ENCODE results near the gene RASSF9.
A peak's percentile ranks its signal among the peaks of the same experiment; 100 is the strongest.

Gene RASSF9

DNA sequence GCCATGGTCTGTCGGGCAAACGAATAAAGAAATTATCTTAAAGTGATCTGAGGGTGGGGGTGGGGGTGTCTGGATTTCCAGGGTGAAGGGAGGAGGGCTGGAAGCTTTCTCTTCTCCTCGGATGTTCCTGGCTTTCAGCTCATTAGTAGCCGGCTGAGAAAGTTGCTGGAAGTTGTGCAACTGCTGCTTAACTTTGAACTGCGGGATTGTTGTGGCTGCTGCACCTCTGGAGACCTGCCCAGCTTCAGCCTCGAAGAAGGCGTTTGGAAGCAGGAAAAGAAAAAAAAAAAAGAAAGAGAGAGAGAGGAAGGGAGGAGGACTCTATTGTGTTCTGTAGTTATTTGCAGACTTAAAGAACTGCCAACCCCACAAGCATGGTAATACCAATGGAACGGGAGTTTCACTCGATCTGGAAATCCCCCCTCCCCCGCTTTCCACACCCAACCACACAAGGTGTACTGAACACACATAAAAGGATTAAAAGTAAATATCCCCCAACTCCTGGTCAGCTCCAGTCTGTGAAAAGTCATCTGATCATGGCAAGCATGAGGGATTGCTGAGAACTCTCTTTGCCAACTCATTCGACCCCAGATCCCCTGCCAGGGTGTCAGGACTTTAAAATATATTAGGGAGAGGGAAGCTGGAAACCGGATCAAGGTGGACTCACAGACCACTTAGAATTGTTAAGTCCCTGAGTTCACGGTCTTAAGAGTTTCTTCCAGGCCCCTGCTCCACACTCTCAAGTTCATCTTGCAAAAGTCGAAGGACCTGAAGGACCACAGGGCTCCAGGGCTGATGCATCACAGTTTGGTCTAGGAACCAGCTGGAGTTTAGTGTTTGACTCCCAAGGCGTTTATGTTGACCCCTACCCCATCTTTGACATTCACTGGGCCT is at the start of gene RASSF9:
TSS of gene RASSF9 (minus strand) at position 213 of the 894 bp plus-strand sequence. CDS start at position 5, 208 bp downstream.
- H3K27ac Mint-ChIP-seq: no peak within 1 kb of the TSS
- ATAC-seq: no peak

GRCh38 chr12:85883763-85884162 is 47.6 kb upstream of the RASSF9 start:
- DNase-seq (ENCODE audit: low spot score in 2 of 2) (no peak), ATAC-seq (no peak)
- Mint-ChIP-seq H3K9me3 (peaks cover 7% of the 10 kb centered on the region), H3K36me3 (no peaks in the 10 kb centered on the region), H3K4me1 (no peaks in the 10 kb centered on the region), H3K27ac (no peak overlapping the region), H3K4me3 (no peak overlapping the region)

More for the DNA sequence above, at the start of gene RASSF9:
- Mint-ChIP-seq H3K4me1 (no peaks in the 10 kb centered on the region), H3K9me3 (no peaks in the 10 kb centered on the region), H3K36me3 (no peaks in the 10 kb centered on the region), H3K4me3 (no peak within 1 kb of the TSS)
- DNase-seq (ENCODE audit: low spot score in 2 of 2): no peak

DNA sequence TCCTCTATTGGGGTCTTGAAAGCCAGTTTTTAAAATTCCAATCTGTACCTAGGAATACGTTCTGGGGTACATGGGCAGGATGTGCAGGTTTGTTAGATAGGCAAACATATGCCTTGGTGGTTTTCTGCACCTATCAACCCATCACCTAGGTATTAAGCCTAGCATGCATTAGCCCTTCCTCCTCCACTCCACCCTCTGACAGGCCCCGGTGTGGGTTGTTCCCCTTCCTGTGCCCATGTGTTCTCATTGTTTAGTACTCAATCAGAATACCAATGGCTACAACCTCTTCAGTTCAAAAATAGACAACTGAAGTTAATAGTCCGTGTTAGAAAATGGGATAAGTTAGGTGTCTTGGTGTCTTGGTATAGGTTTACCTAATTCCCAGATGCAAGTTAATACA is 41.2 kb upstream of the RASSF9 start:
- no peaks in the 10 kb centered on the region for H3K4me1 Mint-ChIP-seq
- no peak overlapping the region for H3K27ac Mint-ChIP-seq
- ATAC-seq (no peak), DNase-seq (ENCODE audit: low spot score in 2 of 2) (no peak)
- no peak overlapping the region for H3K4me3 Mint-ChIP-seq
- no peaks in the 10 kb centered on the region for H3K36me3 Mint-ChIP-seq
- H3K9me3 Mint-ChIP-seq: no peaks in the 10 kb centered on the region

DNA sequence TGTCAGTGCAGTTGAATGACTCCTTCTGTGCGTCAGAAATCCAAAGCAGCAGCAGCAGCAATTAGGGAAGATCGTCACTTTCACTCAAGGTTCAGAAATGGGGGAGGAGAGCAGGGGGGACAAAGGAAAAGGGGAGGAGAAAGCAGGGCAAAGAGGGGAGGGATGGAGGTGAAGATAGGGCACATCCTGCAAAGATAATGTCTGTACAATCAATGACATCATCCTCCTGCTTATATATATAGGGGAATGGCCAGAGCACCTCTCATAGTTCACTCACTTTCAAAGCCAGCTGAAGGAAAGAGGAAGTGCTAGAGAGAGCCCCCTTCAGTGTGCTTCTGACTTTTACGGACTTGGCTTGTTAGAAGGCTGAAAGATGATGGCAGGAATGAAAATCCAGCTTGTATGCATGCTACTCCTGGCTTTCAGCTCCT is 37.8 kb upstream of the RASSF9 start, which contains the start of gene NTS:
TSS of gene NTS (plus strand) at position 265 of the 431 bp plus-strand sequence. CDS start at position 374, 109 bp downstream.
- Mint-ChIP-seq H3K27ac (no peak within 1 kb of the TSS), H3K36me3 (no peaks in the 10 kb centered on the region)

GRCh38 chr12:85872497-85873091 is 36.4 kb upstream of the RASSF9 start:
- Mint-ChIP-seq H3K36me3 (no peaks in the 10 kb centered on the region), H3K4me1 (no peaks in the 10 kb centered on the region), H3K27ac (no peak overlapping the region), H3K9me3 (peaks cover 2% of the 10 kb centered on the region), H3K4me3 (no peak overlapping the region)
- DNase-seq (ENCODE audit: low spot score in 2 of 2) (no peak), ATAC-seq (no peak)

More for the DNA sequence above, 37.8 kb upstream of the RASSF9 start, which contains the start of gene NTS:
- Mint-ChIP-seq H3K4me1 (no peaks in the 10 kb centered on the region), H3K4me3 (no peak within 1 kb of the TSS), H3K9me3 (peaks cover 2% of the 10 kb centered on the region)
- DNase-seq (ENCODE audit: low spot score in 2 of 2) (no peak), ATAC-seq (peak; percentile 43)

- no peak overlapping the region for H3K27ac Mint-ChIP-seq
- H3K36me3 Mint-ChIP-seq: no peaks in the 10 kb centered on the region
- H3K9me3 Mint-ChIP-seq: peaks cover 2% of the 10 kb centered on the region
- no peak overlapping the region for H3K4me3 Mint-ChIP-seq
- no peak for ATAC-seq
- no peaks in the 10 kb centered on the region for H3K4me1 Mint-ChIP-seq
- DNase-seq (ENCODE audit: low spot score in 2 of 2): no peak
These were observed 31.0 kb upstream of the RASSF9 start for GRCh38 chr12:85866986-85867776.

DNA sequence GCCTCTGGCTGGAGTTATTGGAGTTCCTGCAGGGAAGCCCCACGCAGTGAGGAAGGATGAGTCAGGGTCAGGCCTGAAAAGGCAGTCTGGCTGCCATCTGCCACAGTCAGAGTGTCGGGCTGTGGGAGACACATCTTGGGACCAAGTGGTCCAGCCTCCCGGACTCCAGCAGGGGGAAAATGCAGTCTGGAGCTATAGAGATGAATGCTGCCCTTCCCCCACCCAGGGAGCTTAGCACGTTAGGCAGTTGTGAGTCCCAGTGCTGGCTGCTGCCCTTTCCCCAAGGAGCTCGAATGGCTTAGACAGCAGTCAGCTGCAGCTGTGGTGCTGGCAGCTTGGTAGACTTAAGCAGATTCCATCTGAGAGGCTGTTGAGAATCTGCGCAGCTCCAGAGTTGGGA is 29.7 kb upstream of the RASSF9 start:
- H3K36me3 Mint-ChIP-seq: no peaks in the 10 kb centered on the region

GRCh38 chr12:85856966-85857365 is 20.8 kb upstream of the RASSF9 start:
- no peak for DNase-seq (ENCODE audit: low spot score in 2 of 2)
- Mint-ChIP-seq H3K27ac (no peak overlapping the region), H3K4me1 (no peaks in the 10 kb centered on the region), H3K4me3 (no peak overlapping the region), H3K9me3 (no peaks in the 10 kb centered on the region), H3K36me3 (no peaks in the 10 kb centered on the region)
- ATAC-seq: peak; percentile 16

More for the DNA sequence above, 29.7 kb upstream of the RASSF9 start:
- Mint-ChIP-seq H3K4me3 (no peak overlapping the region), H3K9me3 (peaks cover 2% of the 10 kb centered on the region), H3K4me1 (no peaks in the 10 kb centered on the region), H3K27ac (no peak overlapping the region)
- DNase-seq (ENCODE audit: low spot score in 2 of 2) (no peak), ATAC-seq (no peak)

GRCh38 chr12:85855305-85855704 is 19.1 kb upstream of the RASSF9 start:
- no peak overlapping the region for H3K27ac Mint-ChIP-seq
- H3K9me3 Mint-ChIP-seq: no peaks in the 10 kb centered on the region
- H3K36me3 Mint-ChIP-seq: no peaks in the 10 kb centered on the region
- ATAC-seq (peak; percentile 32), DNase-seq (ENCODE audit: low spot score in 2 of 2) (no peak)
- no peak overlapping the region for H3K4me3 Mint-ChIP-seq
- H3K4me1 Mint-ChIP-seq: no peaks in the 10 kb centered on the region

GRCh38 chr12:85849344-85849743 is 13.1 kb upstream of the RASSF9 start:
- H3K9me3 Mint-ChIP-seq: peaks cover 15% of the 10 kb centered on the region
- no peaks in the 10 kb centered on the region for H3K36me3 Mint-ChIP-seq
- DNase-seq (ENCODE audit: low spot score in 2 of 2): no peak
- no peaks in the 10 kb centered on the region for H3K4me1 Mint-ChIP-seq
- H3K4me3 Mint-ChIP-seq: no peak overlapping the region
- H3K27ac Mint-ChIP-seq: no peak overlapping the region
- ATAC-seq: no peak

GRCh38 chr12:85843606-85844310 is 7.5 kb upstream of the RASSF9 start:
- H3K36me3 Mint-ChIP-seq: no peaks in the 10 kb centered on the region
- no peak overlapping the region for H3K27ac Mint-ChIP-seq
- ATAC-seq: peak; percentile 24
- no peak overlapping the region for H3K4me3 Mint-ChIP-seq
- H3K9me3 Mint-ChIP-seq: peaks cover 10% of the 10 kb centered on the region
- DNase-seq (ENCODE audit: low spot score in 2 of 2): no peak
- H3K4me1 Mint-ChIP-seq: no peaks in the 10 kb centered on the region

DNA sequence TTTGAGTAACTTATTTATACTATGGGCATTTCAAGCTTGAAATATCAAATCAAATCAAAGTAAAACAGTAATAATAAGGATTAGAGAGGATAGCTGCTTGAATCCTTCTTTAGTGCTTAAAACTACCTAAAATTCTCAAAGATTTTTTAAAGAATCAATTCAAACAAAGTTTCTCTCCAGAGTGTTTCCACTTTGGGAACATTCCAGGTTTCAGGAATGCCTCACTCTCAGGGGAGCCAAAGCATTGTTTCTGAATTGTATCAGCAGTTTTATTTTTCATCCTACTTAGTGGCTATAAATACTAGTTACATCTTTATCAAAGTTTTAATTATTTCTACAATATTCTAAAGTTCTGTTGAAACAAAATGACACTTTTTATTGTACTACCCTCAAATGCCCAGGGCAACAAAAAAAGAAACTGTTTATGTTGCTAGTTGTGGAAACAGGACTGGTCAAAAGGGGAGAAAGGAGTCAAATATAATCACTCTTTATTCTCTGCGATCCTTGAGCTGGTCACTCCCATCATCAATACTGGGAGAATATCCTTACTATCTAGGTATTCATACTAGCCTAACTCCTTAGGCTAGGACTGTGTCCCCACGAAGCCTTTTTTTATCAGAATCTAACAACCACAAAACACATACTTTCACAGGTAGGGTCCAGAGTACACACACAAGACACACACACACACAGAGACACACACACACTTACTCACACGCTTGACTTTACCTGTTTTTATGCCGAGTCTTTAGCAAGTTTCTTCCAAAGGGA is 598 bp downstream of the RASSF9 start:
- Mint-ChIP-seq H3K4me1 (no peaks in the 10 kb centered on the region), H3K36me3 (no peaks in the 10 kb centered on the region), H3K4me3 (no peak overlapping the region), H3K27ac (no peak overlapping the region), H3K9me3 (no peaks in the 10 kb centered on the region)
- no peak for ATAC-seq
- no peak for DNase-seq (ENCODE audit: low spot score in 2 of 2)

- H3K9me3 Mint-ChIP-seq: no peaks in the 10 kb centered on the region
- no peaks in the 10 kb centered on the region for H3K4me1 Mint-ChIP-seq
- no peak overlapping the region for H3K4me3 Mint-ChIP-seq
- DNase-seq (ENCODE audit: low spot score in 2 of 2) (no peak), ATAC-seq (no peak)
- H3K27ac Mint-ChIP-seq: no peak overlapping the region
- H3K36me3 Mint-ChIP-seq: no peaks in the 10 kb centered on the region
These were observed 1.8 kb downstream of the RASSF9 start for GRCh38 chr12:85834378-85834777.

- no peaks in the 10 kb centered on the region for H3K4me1 Mint-ChIP-seq
- no peaks in the 10 kb centered on the region for H3K36me3 Mint-ChIP-seq
- H3K27ac Mint-ChIP-seq: no peak overlapping the region
These were observed 2.6 kb downstream of the RASSF9 start for GRCh38 chr12:85833579-85833978.

More at GRCh38 chr12:85833579-85833978, 2.6 kb downstream of the RASSF9 start:
- no peak for ATAC-seq
- no peak for DNase-seq (ENCODE audit: low spot score in 2 of 2)
- no peaks in the 10 kb centered on the region for H3K9me3 Mint-ChIP-seq
- H3K4me3 Mint-ChIP-seq: no peak overlapping the region
